Neural cell (in vitro differentiated cells): ENCODE measurements around the gene PLEKHA1. TPM values are rescaled to one million over a fixed set of nuclear protein-coding genes. Genes with fewer than 3 reads are reported as not detected.

Source experiments
- H2AFZ ChIP-seq: fragments of 200-600, 300-800 bp; sonication (generic), shearing (Covaris generic); 2 replicates; pipeline ENCODE4 v1.6.0; 2014; ENCODE audit warnings: low read depth, mild to moderate bottlenecking, antibody characterized with exemption, low read length, moderate library complexity
- H3F3A ChIP-seq: fragments of 200-600 bp; shearing (Covaris generic); 2 replicates; pipeline ENCODE4 v1.6.1; 2016; ENCODE audit warnings: mild to moderate bottlenecking, moderate library complexity, mixed read lengths, antibody characterized with exemption, low read length; ENCODE audit not compliant: insufficient read depth, poor library complexity, severe bottlenecking
- H3K27ac ChIP-seq: fragments of 200-600, 300-800 bp; sonication (generic), shearing (Covaris generic); 2 replicates; pipeline ENCODE4 v1.5.1; 2014; ENCODE audit warnings: mild to moderate bottlenecking, low read length, moderate library complexity
- H3K27me3 ChIP-seq: fragments of 300-800, 200-600 bp; sonication (generic), shearing (Covaris generic); 2 replicates; pipeline ENCODE4 v1.6.0; 2014; ENCODE audit warnings: mild to moderate bottlenecking, low read depth, low read length, moderate library complexity; ENCODE audit not compliant: insufficient read depth
- H3K36me3 ChIP-seq: fragments of 300-800, 200-600 bp; sonication (generic), shearing (Covaris generic); 2 replicates; pipeline ENCODE4 v1.5.1; 2014; ENCODE audit warnings: mild to moderate bottlenecking, antibody characterized with exemption, low read length, moderate library complexity; ENCODE audit not compliant: insufficient read depth
- H3K4me2 ChIP-seq: fragments of 300-800, 200-600 bp; sonication (generic), shearing (Covaris generic); 2 replicates; pipeline ENCODE4 v1.6.0; 2014; ENCODE audit warnings: mild to moderate bottlenecking, low read length
- H3K4me3 ChIP-seq: fragments of 300-800, 200-600 bp; sonication (generic), shearing (Covaris generic); 2 replicates; pipeline ENCODE4 v1.5.1; 2014; ENCODE audit warnings: mild to moderate bottlenecking, low read length, moderate library complexity
- H3K79me2 ChIP-seq: fragments of 200-600 bp; shearing (Covaris generic); replicated peaks from 2 replicates; pipeline ENCODE4 v1.6.0; 2014; ENCODE audit warnings: mild to moderate bottlenecking, low read length, moderate library complexity; ENCODE audit not compliant: insufficient read depth
- H3K9ac ChIP-seq: fragments of 300-800, 200-600 bp; sonication (generic), shearing (Covaris generic); 2 replicates; pipeline ENCODE4 v1.6.1; 2016; ENCODE audit warnings: mild to moderate bottlenecking, low read length, mixed read lengths
- H3K9me2 ChIP-seq: fragments of 200-600 bp; shearing (Covaris generic); 2 replicates; pipeline ENCODE4 v1.6.1; 2016; ENCODE audit warnings: mild to moderate bottlenecking, low read length, mixed read lengths; ENCODE audit not compliant: insufficient read depth
- H3K9me3 ChIP-seq: fragments of 200-600, 300-800 bp; sonication (generic), shearing (Covaris generic); 2 replicates; pipeline ENCODE4 v1.6.1; 2016; ENCODE audit warnings: mild to moderate bottlenecking, mixed run types, low read length, moderate library complexity, mixed read lengths
- H4K20me1 ChIP-seq: fragments of 200-600 bp; shearing (Covaris generic); 2 replicates; pipeline ENCODE4 v1.6.1; 2016; ENCODE audit warnings: mild to moderate bottlenecking, mixed run types; ENCODE audit not compliant: insufficient read depth
- CTCF ChIP-seq: fragments of 450-650 bp; IDR thresholded peaks from 2 replicates; pipeline ENCODE4 v1.5.1; 2014; ENCODE audit warnings: antibody characterized with exemption, mild to moderate bottlenecking, moderate library complexity; ENCODE audit not compliant: poor library complexity, severe bottlenecking
- EP300 ChIP-seq: fragments of 450-650 bp; conservative IDR thresholded peaks from 2 replicates; pipeline ENCODE4 v1.6.1; 2014; ENCODE audit warnings: antibody characterized with exemption, mild to moderate bottlenecking, moderate library complexity; ENCODE audit not compliant: poor library complexity, severe bottlenecking
- EZH2 ChIP-seq: fragments of 200-600, 300-800 bp; shearing (Covaris generic), sonication (generic); IDR thresholded peaks from 2 replicates; pipeline ENCODE4 v1.6.1; 2014; ENCODE audit warnings: antibody characterized with exemption, low read length, borderline replicate concordance, mild to moderate bottlenecking; ENCODE audit not compliant: insufficient read depth, poor library complexity, severe bottlenecking
- MXI1 ChIP-seq: fragments of 450-650 bp; conservative IDR thresholded peaks from 2 replicates; pipeline ENCODE4 v1.6.1; 2014; ENCODE audit warnings: antibody characterized with exemption, mild to moderate bottlenecking; ENCODE audit not compliant: poor library complexity, severe bottlenecking
- POLR2AphosphoS5 ChIP-seq: IDR thresholded peaks from 2 replicates; pipeline ENCODE4 v1.6.1; 2012
- RAD21 ChIP-seq: fragments of 450-650 bp; conservative IDR thresholded peaks from 2 replicates; pipeline ENCODE4 v1.6.1; 2014; ENCODE audit warnings: antibody characterized with exemption, mild to moderate bottlenecking, moderate library complexity
- REST ChIP-seq: IDR thresholded peaks from 2 replicates; pipeline ENCODE4 v1.6.1; 2012; ENCODE audit warnings: borderline replicate concordance
- SMC3 ChIP-seq: fragments of 450-650 bp; conservative IDR thresholded peaks from 2 replicates; pipeline ENCODE4 v1.6.1; 2014; ENCODE audit warnings: antibody characterized with exemption, mild to moderate bottlenecking, moderate library complexity; ENCODE audit not compliant: poor library complexity
- TAF1 ChIP-seq: IDR thresholded peaks from 2 replicates; pipeline ENCODE4 v1.6.1; 2012; ENCODE audit warnings: low read depth
- polyA plus RNA-seq: library from polyadenylated mRNA; depleted of rRNA; stranded (reverse); fragments of >200 nt; gene quantifications from 2 replicates; pipeline ENCODE4 v1.2.3, GENCODE V29; 2014

PLEKHA1 gene
- polyA plus RNA-seq, 1 donor from 2014 or later: 91.9 TPM

GRCh38 chr10:122390271-122390670 lies 15.8 kb downstream of the PLEKHA1 start:
- Histone ChIP-seq H3K4me2 (no peak overlapping the region), H3K79me2 (peaks cover 16% of the 10 kb centered on the region), H2AFZ (no peak overlapping the region), H3K36me3 (no peaks in the 10 kb centered on the region), H3K9me3 (no peaks in the 10 kb centered on the region), H3K27me3 (no peaks in the 10 kb centered on the region), H3K27ac (no peak overlapping the region), H3K9ac (no peak overlapping the region), H3K4me3 (no peak overlapping the region), H3F3A (no peaks in the 10 kb centered on the region), H3K9me2 (no peaks in the 10 kb centered on the region), H4K20me1 (no peaks in the 10 kb centered on the region)
- TF ChIP-seq RAD21 (no peak), REST (no peak), EP300 (no peak), EZH2 (no peak), POLR2AphosphoS5 (no peak), SMC3 (no peak), CTCF (no peak), MXI1 (no peak), TAF1 (no peak)

- H4K20me1 ChIP-seq: no peaks in the 10 kb centered on the region
- peaks cover 16% of the 10 kb centered on the region for H3K79me2 ChIP-seq
- TF ChIP-seq POLR2AphosphoS5: no peak
- TF ChIP-seq EP300: no peak
- TF ChIP-seq EZH2: no peak
- TF ChIP-seq TAF1: no peak
- TF ChIP-seq SMC3: no peak
- TF ChIP-seq CTCF: no peak
- TF ChIP-seq MXI1: no peak
- TF ChIP-seq REST: no peak
- no peak for TF ChIP-seq RAD21
- H3K27ac ChIP-seq: no peak overlapping the region
- H3K4me2 ChIP-seq: no peak overlapping the region
- H3K9ac ChIP-seq: no peak overlapping the region
- no peaks in the 10 kb centered on the region for H3K9me3 ChIP-seq
- no peak overlapping the region for H3K4me3 ChIP-seq
- H3K36me3 ChIP-seq: no peaks in the 10 kb centered on the region
- H3K9me2 ChIP-seq: no peaks in the 10 kb centered on the region
- no peak overlapping the region for H2AFZ ChIP-seq
- H3F3A ChIP-seq: no peaks in the 10 kb centered on the region
- no peaks in the 10 kb centered on the region for H3K27me3 ChIP-seq
Observed at GRCh38 chr10:122390679-122391078, 16.2 kb downstream of the PLEKHA1 start.
